Psoas muscle (tissue), 8 donors: Measurements from ENCODE around the gene TRIM32. TPM values are rescaled to one million over a fixed set of nuclear protein-coding genes. Genes with fewer than 3 reads are reported as not detected.

Experiments
- ATAC-seq, 4 donors: fragments of 200-7000 bp; cut with Tn5 transposase; one replicate each; pipeline ENCODE4 v1.9.1; 2020; ENCODE audit warnings: moderate library complexity in 3 of 4, mild to moderate bottlenecking in 2 of 4
- DNase-seq, 2 donors: peaks; one replicate each; pipeline ENCODE4 v3.0.0-alpha.2; 2020
- H3K27ac ChIP-seq: fragments of 200-600 bp; one replicate; pipeline ENCODE4 v1.8.0; 2022
- H3K27me3 ChIP-seq, 3 donors: fragments of 200-600 bp in 1 of 3; one replicate each; pipeline versions ENCODE4 v1.6.1 to v1.8.0; 2013 to 2022; ENCODE audit warnings: low read length in 2 of 3, mild to moderate bottlenecking in 2 of 3, moderate library complexity in 1 of 3; ENCODE audit not compliant: insufficient read depth in 3 of 3
- H3K36me3 ChIP-seq, 2 donors: fragments of 200-600 bp in 1 of 2; one replicate each; pipeline versions ENCODE4 v1.6.1 to v1.8.0; 2013 to 2022; ENCODE audit warnings: low read depth in 1 of 2, mild to moderate bottlenecking in 1 of 2, moderate library complexity in 1 of 2; ENCODE audit not compliant: insufficient read depth in 1 of 2
- H3K4me1 ChIP-seq: fragments of 200-600 bp; one replicate; pipeline ENCODE4 v1.8.0; 2022
- H3K4me3 ChIP-seq: fragments of 200-600 bp; one replicate; pipeline ENCODE4 v1.8.0; 2022; ENCODE audit warnings: mild to moderate bottlenecking
- H3K9me3 ChIP-seq: fragments of 200-600 bp; one replicate; pipeline ENCODE4 v1.8.0; 2022
- CTCF ChIP-seq: fragments of 200-600 bp; IDR thresholded peaks from one replicate; pipeline ENCODE4 v1.8.0; 2022; ENCODE audit warnings: antibody characterized with exemption
- WGBS, 3 donors: extraction: QIAGEN DNeasy Blood & Tissue Kit; methylation state at CpG; one replicate each; pipeline versions ENCODE4 v1.1.6 to v1.1.7; 2013; 5-methylcytosine and 5-hydroxymethylcytosine counted together
- intact Hi-C, 2 donors: fragments of 100-400 bp; cut with DNase I; formaldehyde crosslinking; loops; one replicate each; pipeline versions ENCODE4 v1.11.0 to v1.14.2; 2022
- polyA plus RNA-seq, 3 donors: library from polyadenylated mRNA; stranded (reverse); fragments of 200-250 nt; gene quantifications; one replicate each; pipeline ENCODE4 v1.2.3, GENCODE V29; 2013
- total RNA-seq, 4 donors: library from RNA; stranded (reverse); fragmentation: NEBNext Ultra II Directional in 2 of 4; extraction: Animal tissue kit (Norgen Biotek cat#: 25700) in 2 of 4; gene quantifications; one replicate each; pipeline versions ENCODE4 v1.2.1 to v1.2.4, GENCODE V29; 2021 to 2023
- donor health status: healthy with polysubstance abuse.
- donor health status: DM: no; HTN: no; CAD: no; lungs with moderate emphysema.
- donor health status: Bipolar disorder and iron deficiency.
- donor health status: healthy.
- donor health status: DM: yes; HTN: yes; CAD: no.
- donor health status: DM: no; HTN: no; CAD: no.
- donor health status: DM: no; HTN: no; CAD: no.
- donor health status: DM: yes; HTN: yes; CAD: no.

Gene TRIM32
- total and polyA plus RNA-seq, 7 donors: 6.1 to 47.4 (median 15.3) TPM

- intact Hi-C loops: no loop called here
- Histone ChIP-seq H3K4me3 (no peak overlapping the region), H3K4me1 (peaks cover 30% of the 10 kb centered on the region), H3K9me3 (no peaks in the 10 kb centered on the region), H3K27ac (no peak overlapping the region), H3K36me3 (peaks cover 0 to 13% of the 10 kb centered on the region in 2 donors), H3K27me3 (no peaks in the 10 kb centered on the region)
- DNase-seq (no peak), ATAC-seq (no peak)
- no peak for TF ChIP-seq CTCF
These were observed 17.4 kb downstream of the TRIM32 start for GRCh38 chr9:116704470-116704869.

GRCh38 chr9:116705531-116705930 lies 18.4 kb downstream of the TRIM32 start:
- no peak for TF ChIP-seq CTCF
- ATAC-seq (no peak), DNase-seq (no peak)
- Histone ChIP-seq H3K4me3 (no peak overlapping the region), H3K27ac (no peak overlapping the region), H3K36me3 (peaks cover 0 to 4% of the 10 kb centered on the region in 2 donors), H3K9me3 (no peaks in the 10 kb centered on the region), H3K4me1 (peaks cover 28% of the 10 kb centered on the region), H3K27me3 (no peaks in the 10 kb centered on the region)
- intact Hi-C loops: no loop called here
- 82 to 94% (median 90%) methylated on average over 1 of the region's 1 CpG for WGBS, 3 donors

- ATAC-seq (peak in 2 of 4 donors; percentile 9 to 10), DNase-seq (no peak)
- intact Hi-C loops: no loop called here
- TF ChIP-seq CTCF: no peak
- Histone ChIP-seq H3K27me3 (no peaks in the 10 kb centered on the region), H3K4me1 (peaks cover 17% of the 10 kb centered on the region), H3K27ac (no peak overlapping the region), H3K4me3 (no peak overlapping the region), H3K36me3 (no peaks in the 10 kb centered on the region), H3K9me3 (no peaks in the 10 kb centered on the region)
- WGBS, 3 donors: 86 to 92% (median 91%) methylated on average over 8 of the region's 8 CpGs
These were observed 19.5 kb downstream of the TRIM32 start for GRCh38 chr9:116706310-116707290.

- H3K9me3 ChIP-seq: no peaks in the 10 kb centered on the region
- H3K27ac ChIP-seq: no peak overlapping the region
- no peak for TF ChIP-seq CTCF
- no peaks in the 10 kb centered on the region for H3K27me3 ChIP-seq
- DNase-seq (no peak), ATAC-seq (no peak)
- intact Hi-C loops: no loop called here
- no peaks in the 10 kb centered on the region for H3K36me3 ChIP-seq
- no peak overlapping the region for H3K4me3 ChIP-seq
- H3K4me1 ChIP-seq: no peaks in the 10 kb centered on the region
- WGBS, 3 donors: 56 to 67% (median 60%) methylated on average over 3 of the region's 3 CpGs
These were observed 25.7 kb downstream of the TRIM32 start for GRCh38 chr9:116712781-116713180.
